Measurements from ENCODE around the gene HOXA10.
A peak's percentile ranks its signal among the peaks of the same experiment; 100 is the strongest.

HOXA10 gene

DNA sequence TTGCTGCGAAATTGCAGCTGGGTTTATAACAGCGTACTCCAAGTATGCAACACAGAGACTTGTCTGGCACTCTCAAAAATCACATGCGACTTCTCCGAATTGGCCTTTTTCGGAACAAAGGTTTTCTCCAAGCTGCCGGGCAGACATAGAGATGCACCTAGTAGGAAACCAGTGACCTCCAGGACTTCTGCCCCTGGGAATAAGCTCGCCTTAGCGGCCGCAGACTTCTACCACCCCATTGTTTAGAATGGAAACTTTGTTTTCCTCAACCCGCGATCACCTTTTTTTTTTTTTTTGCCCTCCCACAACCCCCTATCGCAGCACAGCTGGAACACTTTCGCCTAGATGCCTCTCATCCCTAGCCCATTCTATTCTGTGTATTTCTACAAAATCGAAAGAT, 4.9 kb upstream of the HOXA10 start:
- DNase-seq: no peak

DNA sequence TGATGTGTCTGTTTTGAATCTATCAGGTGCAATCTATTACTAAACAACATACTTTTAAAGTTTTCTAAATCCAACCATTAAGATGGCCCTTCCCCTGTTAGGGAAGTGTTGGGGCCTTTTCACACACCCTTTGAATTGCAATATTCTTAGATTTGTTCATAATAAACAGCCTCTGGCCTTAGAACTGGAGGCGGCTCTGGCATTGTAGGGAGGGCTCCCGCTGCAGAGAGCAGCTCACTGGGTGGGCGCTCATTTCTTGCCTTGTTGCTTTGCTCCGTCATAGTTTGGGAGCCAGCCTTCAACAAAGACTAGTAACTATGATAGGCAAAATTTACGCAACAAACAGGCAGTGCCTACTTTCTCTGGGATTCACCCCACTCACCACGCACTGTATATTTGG, 4.2 kb upstream of the HOXA10 start:
- DNase-seq: peak; percentile 57

DNA sequence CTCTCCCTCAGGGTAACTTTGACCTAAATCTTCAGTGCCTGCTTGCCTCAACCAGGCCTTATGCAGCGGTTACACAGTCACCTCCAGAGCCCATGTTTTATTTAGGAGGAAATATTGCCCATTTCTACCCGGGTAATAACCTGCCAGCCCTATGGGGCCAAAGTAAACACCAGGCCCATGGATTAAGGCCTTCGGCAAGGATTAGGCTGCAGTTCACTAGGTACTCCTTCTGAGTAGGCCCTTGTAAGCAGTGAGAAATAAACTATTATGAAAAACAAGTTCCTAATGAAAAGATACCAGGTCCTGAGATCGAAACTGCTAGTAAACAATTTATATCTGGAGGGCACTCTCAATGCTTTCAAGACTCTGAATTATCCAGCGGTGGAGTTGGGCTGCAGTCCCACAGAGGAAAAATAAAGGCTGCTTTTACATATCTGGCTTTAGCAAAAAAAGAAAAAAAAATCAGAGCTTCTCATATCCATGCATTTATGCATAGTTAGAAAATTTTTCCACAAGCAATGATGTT, 3.7 kb upstream of the HOXA10 start:
- DNase-seq: peak; percentile 44

DNA sequence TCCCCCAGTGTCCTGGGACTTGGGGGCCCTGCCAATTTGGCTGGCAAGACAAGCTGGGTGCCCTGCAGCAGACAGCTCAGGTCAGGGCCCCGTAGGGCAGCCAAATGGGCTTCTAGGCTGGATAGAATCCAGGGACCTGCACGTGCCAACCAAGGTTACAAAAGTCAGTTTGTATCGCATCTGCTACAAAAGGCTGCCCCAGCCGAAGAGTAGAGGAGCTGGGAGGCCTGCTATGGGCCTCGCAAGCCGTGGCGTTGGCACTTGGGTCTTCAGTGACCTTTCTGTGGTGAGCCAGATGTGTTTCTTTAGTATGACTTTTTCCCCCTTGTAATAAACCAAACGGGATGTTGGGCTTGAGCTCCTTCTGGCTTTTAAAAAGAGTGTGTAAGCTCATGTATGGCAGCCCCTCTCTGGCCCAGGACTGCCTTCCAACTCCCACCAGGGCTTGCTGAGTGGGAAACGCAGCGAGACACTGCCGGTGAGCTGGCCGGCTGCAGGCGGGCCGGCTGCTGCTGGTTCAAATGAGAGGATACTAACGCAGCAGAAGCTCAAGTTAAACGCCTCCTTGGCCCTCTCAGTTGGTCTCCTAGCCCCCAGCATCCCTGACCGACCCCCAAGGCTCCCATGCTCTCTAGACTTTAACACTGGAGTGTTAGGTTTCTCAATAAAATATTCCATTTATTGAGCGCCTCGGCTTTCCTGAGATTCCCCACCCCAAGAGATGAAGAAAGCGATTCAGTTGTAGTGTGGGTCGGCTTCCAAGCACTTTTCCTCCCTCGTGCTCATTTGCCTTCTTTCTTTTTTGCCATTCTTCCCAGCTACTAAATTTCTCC, 3.1 kb upstream of the HOXA10 start:
- DNase-seq: peak; percentile 62

DNA sequence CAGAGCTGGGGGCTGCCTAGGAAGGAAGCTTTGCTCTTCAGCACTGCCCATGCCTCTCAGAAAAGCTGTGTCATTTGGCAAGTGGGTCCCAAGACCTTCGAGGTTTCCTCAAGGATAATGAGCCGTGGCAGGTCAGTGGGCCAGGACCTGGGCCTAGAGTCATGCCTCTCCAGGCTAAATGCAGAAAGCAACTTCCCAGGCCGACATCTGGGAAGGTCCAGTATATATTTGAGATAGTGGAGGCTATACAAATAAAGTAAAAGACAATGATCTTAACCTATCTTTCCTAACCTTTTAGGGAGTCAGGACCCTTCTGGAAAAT, 2.4 kb upstream of the HOXA10 start:
- no peak for DNase-seq

DNA sequence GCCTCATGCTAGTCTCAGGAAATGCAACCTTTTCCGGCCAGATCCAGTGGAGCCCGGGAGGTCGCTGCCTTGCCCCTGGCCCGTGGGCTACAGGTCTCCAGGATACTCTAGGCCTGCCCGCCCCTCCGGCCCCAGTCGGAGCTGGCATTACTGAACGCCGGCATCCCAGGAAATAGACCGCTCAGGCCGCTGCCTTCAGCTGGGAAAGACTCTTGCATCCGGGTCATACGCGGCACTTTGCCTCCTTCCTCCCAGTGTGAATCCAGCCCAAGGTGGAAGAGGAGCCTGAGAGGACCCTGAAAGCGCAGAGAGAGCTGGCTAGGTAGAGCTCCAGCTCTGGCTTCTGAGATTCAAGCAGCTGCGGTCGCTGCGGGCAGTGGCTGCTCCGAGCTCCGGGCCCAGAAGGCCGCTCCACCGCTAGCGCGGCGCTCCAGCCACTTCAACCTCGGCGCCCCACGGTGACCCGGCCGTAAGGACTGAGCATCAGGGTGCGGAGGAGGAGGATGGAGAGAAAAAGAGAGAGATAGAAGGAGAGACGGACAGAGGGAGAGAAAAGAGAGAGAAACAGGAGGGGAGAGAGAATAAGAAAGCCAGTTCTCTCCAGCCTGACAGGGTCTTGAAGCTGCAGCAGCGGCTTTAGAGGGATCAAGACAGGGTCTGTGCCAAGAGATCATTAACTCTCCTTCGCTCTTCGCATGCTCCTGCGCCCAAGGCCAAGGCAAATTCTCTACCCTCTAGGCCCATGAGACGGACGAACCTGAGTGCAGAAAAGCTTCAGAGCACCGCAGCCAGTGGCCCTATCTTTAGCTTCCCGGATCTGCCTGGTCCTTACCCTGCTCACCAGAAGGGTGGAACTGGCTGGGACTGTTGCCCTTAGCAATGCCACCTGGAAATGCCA, 1.8 kb upstream of the HOXA10 start:
- peak; percentile 62 for DNase-seq

DNA sequence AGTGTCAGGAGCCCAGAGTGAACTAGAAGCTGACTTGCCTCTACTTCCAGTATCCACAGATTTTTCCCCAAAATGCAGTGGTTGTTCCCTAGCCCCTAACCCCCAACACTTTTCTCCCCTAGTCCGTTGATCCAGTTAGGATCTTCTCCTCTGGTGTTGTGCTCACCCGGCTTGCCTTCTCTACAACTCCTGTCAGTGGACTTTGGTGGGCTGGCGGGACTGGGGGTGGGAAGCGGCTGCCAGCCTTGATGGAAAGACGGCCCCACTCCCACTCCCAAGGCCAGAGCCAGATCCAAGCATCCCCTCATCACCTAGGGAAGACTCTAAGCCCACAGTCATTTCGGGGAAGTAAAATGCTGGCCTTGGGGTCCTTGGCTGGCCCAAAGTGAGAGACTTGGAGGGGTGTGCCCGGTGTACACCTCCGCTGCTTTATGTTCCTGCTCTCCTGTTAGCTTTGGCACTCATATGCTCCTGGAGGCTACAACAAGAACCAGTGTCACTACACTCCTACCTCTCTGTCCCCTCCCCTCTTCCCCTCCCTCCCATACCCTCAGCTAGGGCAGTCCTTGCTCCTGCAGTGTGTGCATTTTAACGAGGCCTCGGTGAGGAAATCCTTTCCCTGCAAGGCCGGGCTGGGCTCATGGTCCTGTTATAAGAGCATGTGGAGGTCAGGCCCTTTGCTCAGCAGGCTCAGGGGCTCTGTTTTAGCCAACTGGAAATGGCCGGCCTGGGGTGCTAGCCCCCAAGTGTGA, 930 bp upstream of the HOXA10 start:
- DNase-seq: peak; percentile 81

DNA sequence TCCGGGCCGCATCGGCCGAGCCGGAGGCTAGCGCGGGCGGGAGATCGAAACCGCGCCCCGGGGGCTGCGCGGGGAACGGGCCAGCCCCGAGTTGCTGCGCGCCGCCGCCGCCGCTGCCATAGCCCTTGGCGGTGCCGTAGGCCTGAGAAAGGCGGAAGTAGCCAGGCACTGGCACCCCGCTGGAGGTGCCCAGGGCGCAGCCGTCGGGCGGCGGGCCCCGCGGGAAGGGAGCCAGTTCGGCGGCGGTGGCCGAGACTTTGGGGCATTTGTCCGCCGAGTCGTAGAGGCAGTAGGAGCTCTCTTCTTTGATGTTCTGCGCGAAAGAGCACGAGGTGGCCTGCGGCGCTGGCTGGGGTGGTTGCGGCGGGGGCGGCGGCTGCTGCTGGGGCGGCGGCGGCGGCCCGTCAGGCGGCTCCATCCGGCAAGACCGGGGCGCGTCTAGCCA, 587 bp downstream of the HOXA10 start:
- DNase-seq: peak; percentile 59

DNA sequence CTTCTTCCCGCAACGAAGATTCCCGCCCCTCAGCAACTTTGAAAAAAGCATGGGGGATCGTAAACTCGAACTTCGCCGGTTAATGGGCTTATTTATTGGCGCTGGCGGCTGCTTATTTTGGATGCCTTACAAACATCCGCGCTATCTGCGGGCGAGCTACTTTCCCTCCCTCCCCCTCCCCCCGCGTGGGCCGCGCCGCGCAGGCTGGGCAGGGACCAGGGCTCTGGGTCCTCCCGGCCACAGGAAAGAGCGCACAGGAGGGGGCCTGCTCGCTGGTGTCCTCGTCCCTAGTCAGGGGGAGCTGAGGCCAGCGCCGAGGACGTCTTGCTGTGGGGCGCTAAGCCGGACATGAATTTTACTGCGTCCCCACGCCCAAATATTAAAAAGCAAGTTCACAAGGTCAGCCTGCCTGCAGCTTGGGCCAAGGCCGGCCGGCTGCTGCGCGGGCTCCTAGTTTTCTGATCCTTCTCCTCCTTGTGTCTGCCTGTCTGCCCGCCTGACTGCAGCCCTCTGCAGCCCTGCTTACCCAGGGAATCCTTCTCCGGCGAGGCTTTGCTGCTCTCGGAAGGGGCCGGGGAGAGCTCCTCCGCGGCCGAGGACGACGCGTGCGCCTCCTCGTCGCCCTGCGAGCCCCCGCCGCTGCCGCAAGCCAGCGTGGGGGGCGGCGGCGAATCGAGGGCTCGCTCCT, 1.2 kb downstream of the HOXA10 start:
- peak; percentile 86 for DNase-seq

DNA sequence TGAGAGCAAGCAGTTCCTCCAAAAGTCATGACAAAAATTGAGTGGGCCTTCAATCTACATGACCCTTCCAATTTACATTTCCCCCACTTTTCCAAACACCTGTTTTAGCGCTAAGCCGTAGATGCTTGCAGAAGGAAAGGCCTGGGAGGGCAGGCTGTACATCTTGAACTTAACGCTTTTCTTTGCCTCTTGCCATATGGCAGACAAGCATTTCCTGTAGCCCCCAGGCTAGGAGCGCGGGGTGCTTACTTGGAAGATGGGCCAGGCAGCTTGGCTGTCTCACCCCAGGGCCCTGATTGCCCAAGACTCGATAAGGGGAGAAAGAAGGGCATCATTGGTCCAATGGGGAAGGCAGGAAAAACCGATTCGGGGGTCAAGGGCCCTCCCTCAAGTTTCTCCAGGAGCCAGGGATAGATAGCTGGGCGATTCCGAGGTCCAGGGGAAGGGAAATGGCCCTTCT, 1.8 kb downstream of the HOXA10 start:
- no peak for DNase-seq

DNA sequence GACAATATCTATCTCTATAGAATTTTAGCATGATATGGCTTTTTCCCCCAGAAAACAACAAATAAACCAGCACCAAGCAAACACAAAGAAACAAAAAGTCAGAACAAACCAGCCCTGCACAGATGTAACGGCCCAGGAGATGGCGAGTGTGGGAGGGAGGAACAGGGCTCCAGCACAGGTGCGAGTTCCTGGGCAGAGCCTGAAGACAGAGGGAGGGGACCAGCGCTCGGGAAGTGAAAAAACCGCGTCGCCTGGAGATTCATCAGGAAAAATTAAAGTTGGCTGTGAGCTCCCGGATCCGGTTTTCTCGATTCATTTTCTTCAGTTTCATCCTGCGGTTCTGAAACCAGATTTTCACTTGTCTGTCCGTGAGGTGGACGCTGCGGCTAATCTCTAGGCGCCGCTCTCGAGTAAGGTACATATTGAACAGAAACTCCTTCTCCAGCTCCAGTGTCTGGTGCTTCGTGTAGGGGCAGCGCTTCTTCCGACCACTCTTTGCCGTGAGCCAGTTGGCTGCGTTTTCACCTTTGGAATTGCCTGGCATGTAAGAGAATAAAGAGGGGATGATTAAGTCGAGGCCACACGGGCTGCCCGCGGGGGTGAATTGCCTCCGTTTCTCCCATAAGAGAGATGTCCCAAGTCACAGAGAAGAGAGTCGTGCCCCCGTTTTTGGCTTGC, 2.3 kb downstream of the HOXA10 start:
- DNase-seq: peak; percentile 67

DNA sequence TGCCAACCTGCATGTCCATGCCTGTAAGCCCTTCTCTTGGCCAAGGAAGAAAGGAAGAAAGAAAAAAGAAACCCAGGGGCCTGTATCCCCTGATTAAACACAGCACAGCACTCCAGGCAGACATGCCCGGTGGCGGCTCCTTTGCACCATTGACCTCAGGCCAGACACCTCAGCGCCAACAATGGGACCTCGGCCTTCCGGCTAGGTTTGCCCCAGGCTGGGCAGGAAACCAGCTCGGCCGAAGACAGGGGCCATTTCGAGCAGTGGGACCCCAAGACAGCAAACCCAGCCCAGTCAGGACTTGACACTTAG, 2.8 kb downstream of the HOXA10 start:
- DNase-seq: peak; percentile 62

DNA sequence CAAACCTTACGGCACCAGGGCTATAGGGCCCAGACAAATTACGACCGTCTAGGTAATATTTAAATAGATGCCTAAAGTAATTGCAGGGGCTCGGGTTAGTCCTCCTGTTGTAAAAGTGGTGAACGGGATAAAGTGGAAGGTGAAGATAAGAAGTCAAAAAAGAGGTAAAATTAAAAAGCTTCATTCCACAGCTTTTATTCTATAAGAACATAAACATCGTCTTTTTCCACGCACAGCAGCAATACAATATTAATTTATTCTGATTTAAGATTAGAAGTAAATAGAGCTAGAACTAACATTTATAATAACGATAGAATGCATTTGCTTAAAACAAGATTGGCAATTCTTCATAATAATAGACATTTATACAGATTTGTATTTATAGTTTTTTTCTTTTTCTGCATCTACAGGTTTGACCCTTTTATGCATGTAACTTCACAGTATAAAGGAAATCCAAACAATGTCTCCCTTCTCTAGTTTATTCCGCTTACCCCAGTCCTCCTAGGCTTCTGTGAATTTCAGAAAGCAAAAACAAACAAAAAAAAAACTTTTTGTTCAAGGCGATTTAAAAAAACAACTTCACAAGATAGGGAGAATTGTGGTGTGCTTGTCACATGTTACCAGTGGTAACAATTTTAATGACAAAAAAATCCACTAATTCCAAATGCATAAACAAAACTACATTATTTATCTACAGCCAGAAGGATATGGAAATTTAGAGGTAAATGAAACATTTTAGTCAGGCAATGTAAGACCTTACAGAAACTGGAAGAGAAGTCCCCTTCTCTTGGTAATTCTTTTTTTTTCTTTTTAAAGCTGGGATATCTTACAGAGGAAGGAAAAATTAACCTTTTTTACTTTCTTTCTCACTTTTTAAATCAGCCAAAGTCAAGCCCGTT, 3.4 kb downstream of the HOXA10 start:
- no peak for DNase-seq

DNA sequence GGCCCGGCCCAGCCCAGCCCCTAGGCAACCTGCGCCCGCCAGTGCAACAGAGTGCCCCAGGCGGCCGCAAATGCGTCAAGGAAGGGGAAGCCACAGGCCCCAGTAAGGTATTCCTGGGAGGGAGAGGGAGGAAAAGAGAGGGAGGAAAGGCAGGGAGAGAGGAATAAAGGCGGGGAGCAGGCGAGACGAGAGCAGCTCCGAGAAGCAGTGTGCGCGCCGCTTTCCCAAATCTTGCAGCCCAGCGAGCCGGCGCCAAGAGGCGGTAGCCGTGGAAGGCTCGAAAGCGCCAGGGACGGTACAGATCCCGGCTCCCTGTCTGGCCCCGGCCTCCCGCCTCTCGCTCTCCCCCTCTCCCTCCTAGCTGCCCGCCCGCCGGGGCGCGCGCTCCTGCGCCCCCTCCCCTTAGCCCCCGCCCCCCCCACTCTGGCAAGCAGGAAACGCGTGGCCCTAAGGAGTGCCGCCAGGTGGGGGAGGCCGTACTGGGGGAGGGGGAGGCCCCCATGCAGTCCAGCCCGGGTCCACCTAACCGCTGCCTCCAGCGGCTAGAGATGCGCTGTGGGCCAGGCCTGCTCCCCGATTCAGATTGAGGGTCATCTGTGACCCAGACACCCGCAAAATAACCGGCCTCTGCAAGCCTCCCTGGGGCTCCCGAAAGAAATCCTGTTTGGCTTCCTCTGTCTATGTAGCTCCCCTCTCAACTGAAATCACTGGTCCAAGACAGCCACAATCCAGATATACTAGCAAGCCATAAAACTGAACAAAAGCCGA, 4.3 kb downstream of the HOXA10 start:
- DNase-seq: peak; percentile 81

DNA sequence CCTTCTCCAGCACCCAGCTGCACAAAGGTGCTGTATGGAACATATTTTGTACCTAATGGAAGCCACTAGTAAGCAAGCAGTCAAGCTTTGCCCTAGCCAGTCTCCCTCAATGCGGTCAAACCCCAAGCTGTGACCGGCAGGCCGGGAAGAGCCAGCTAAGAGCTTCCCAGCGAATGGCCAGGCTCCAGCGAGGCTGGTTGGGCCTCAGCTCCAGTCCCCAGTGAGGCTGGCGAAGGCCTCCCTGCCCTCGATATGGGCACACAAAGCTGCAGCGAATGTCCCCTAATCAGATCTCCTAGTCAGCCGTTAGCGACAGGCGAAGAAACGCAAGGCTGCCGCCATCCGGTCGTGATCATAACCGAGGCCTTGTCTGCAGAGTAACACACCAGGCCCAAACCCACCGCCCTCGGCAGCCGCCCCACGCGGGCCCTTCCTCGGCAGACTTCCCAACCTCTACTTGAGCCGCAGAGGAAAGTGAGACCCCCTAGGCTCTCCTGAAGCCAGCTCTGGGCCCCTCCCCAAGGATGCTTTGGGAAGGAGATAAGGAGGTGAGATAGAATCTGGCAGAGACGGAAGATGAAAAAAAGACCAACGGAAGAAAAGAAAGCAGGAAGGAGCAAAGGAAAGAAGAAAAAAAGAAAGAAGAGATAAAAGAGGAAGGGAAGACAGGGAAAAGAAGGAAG, 5.7 kb downstream of the HOXA10 start:
- DNase-seq: peak; percentile 85

DNA sequence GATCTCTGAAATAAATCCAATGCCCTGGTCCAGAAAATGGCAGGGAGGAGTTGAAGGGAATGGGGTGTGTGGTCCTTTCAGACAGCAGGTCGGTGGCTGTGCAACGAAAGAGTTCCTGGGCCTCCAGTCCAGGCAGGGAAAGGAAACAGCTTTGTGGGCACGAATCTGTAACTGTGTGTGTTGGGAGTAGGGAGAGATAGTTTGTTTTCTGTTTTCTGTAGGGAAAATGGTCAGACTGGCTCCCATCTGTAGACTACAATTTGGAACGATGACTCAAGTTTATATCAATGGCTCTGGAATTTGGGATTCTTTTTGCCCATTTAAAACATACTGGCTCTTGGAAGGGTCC, 6.2 kb downstream of the HOXA10 start:
- no peak for DNase-seq

DNA sequence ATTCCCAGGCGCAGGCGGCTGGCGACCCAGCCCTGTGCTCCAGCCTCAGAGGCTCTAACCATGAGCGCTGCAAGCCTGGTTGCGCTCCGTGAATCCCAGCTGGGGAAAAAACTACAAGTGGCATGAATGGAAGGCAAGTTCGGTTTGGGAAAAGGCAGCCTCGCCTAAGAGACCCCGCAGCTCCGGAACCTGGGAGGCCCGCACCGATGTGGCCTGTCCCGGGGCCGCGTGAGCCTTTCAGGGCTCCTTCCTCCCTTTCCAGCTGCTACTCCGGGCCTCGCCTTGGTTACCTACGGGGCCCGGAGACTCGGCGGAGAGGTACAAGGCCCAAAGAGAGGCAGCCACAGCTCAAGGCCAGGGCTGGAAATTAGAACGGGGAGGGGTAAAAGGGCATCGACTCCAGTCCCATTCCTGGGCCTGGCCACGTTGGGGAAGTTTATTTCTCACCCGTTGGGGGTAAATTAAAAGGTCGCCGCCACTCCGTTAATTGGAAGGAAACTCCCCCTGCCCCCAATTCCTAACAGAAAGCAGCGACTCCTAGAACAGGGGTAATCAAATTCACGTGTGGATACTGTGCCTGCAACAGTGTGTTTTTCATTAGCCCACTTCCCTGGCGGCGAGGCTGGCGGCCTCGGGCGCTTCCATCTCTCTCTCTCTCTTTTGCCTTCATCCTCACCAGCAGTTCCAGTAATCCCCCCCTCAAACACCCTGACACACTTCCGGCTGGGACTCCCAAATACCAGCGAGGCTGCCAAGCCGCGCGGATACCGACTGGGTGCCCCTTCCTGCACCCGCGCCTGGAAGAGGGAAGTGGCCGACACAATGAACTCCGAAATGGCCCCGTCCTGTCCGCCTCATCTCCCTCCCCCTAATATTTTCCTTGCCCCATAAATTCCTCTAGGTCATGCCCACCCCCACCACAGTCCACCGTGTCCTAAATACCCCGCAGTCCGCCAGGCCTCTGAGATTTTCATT, 7.3 kb downstream of the HOXA10 start:
- peak; percentile 76 for DNase-seq

DNA sequence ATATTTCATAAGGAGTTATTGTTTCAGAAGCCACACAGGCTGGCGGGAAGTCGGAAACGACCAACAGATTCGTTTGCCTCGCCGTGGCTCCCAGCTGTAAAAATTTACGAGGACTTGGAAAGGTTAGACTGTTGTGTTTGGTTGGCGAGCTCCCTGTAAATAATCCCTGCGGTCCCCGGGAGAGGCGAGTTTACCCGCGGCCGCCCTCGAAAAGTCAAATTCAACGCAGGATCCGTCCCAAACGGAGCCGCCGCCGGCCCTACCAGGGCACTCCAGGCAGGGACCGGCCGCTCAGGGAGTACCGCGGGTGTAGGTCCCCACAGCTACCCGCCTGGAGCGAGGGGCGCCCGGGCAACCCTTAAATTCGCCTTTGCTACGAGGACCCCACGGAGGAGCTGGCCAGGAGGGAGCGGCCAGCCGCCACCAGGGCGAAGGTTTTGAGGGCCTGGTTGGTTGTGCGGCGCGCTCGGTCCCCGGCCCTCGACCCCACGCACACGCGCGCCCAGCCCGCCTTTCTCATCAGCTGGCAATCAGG, 8.1 kb downstream of the HOXA10 start:
- no peak for DNase-seq
